Kidney (tissue), 14 donors: Measurements from ENCODE around the gene OSCP1. TPM values are rescaled to one million over a fixed set of nuclear protein-coding genes. Genes with fewer than 3 reads are reported as not detected.

Experiments
- DNase-seq, 5 donors: peaks; one replicate each; pipeline ENCODE4 v3.0.0-alpha.2; 2013 to 2020
- FAIRE-seq: peaks from 2 replicates; lab custom pipeline; 2012; peaks lifted over from hg19 to GRCh38; lab: Jason Lieb, UNC
- H3K27ac ChIP-seq, 2 donors: one replicate each; pipeline ENCODE4 v1.7.0; 2013; ENCODE audit warnings: low read depth in 2 of 2, low read length in 2 of 2, inconsistent platforms in 1 of 2
- H3K27me3 ChIP-seq: one replicate; pipeline ENCODE4 v1.7.1; 2013; ENCODE audit warnings: low read length, inconsistent platforms; ENCODE audit not compliant: control insufficient read depth, insufficient read depth
- H3K36me3 ChIP-seq, 3 donors: one replicate each; pipeline versions ENCODE4 v1.7.0 to v1.7.1; 2013; ENCODE audit warnings: low read length in 3 of 3, control low read depth in 1 of 3, inconsistent platforms in 1 of 3; ENCODE audit not compliant: insufficient read depth in 3 of 3, control insufficient read depth in 2 of 3
- H3K4me1 ChIP-seq, 3 donors: one replicate each; pipeline versions ENCODE4 v1.7.0 to v1.7.1; 2013; ENCODE audit warnings: low read length in 3 of 3, inconsistent platforms in 1 of 3, low read depth in 1 of 3; ENCODE audit not compliant: control insufficient read depth in 2 of 3, insufficient read depth in 2 of 3
- H3K4me3 ChIP-seq, 3 donors: one replicate each; pipeline versions ENCODE4 v1.7.0 to v1.8.1; 2013; ENCODE audit warnings: low read length in 3 of 3, control low read depth in 1 of 3, inconsistent platforms in 1 of 3
- H3K9ac ChIP-seq, 3 donors: one replicate each; pipeline versions ENCODE4 v1.7.0 to v1.7.1; 2013; ENCODE audit warnings: low read length in 3 of 3, control low read depth in 1 of 3, inconsistent platforms in 1 of 3
- H3K9me3 ChIP-seq, 3 donors: one replicate each; pipeline versions ENCODE4 v1.7.0 to v1.7.1; 2013; ENCODE audit warnings: low read length in 3 of 3, control low read depth in 1 of 3, inconsistent platforms in 1 of 3; ENCODE audit not compliant: control insufficient read depth in 2 of 3, insufficient read depth in 1 of 3
- intact Hi-C: fragments of 100-400 bp; cut with DNase I; formaldehyde crosslinking; loops from one replicate; pipeline ENCODE4 v1.11.1; 2022
- polyA plus RNA-seq: library from polyadenylated mRNA; stranded (reverse); fragments of 350-450 nt; fragmentation: Illumina TruSeq; extraction: RNeasy Lipid Tissue Mini Kit (QIAGEN cat#74804); gene quantifications from one replicate; pipeline ENCODE4 v1.2.3, GENCODE V29; 2014; ENCODE audit warnings: low read depth, low replicate concordance; ENCODE audit not compliant: insufficient read depth
- total RNA-seq: library from RNA; stranded (reverse); fragmentation: NEBNext Ultra II Directional; extraction: Animal tissue kit (Norgen Biotek cat#: 25700); gene quantifications from one replicate; pipeline ENCODE4 v1.2.1, GENCODE V29; 2021
- TF ChIP-seq, protein P1 (sequence below): IDR thresholded peaks from 3 replicates; pipeline ENCODE4 v1.5.1; 2012; ENCODE audit warnings: mild to moderate bottlenecking, moderate library complexity, borderline replicate concordance; ENCODE audit not compliant: insufficient read depth; ENCODE audit errors: extremely low read depth
- donor health status: control.
- donor health status: control.
- donor health status: control.
- donor health status: control.
- donor health status: control.
- donor health status: DM: yes; HTN: yes; CAD: no.
- donor health status: Normal renal cell carcinoma (clear cell type).

Gene OSCP1
- total and polyA plus RNA-seq, 2 donors from 2014 or later: 22.0 to 27.8 TPM

DNA sequence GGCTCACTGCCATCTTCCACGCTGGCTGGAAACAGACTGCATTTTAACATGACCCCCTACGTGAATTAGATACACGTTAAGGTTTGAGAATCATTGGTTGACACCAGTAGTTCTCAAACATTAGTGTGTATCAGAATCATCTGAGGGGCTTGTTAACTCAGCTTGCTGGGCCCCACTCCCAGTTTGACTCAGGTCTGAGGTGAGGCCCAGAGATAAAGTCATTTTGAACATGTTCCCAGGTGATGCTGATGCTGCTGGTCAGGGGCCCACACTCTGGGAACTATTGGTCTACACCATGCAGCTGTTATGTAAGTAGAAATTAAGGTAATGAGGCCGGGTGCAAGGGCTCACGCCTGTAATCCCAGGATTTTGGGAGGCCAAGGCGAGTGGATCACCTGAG lies 53.9 kb downstream of the OSCP1 start:
- Histone ChIP-seq H3K9me3 (no peaks in the 10 kb centered on the region), H3K4me3 (no peak overlapping the region), H3K4me1 (peaks cover 0 to 8% (median 0%) of the 10 kb centered on the region in 3 donors), H3K27ac (no peak overlapping the region), H3K36me3 (peaks cover 0 to 17% (median 15%) of the 10 kb centered on the region in 3 donors), H3K27me3 (no peaks in the 10 kb centered on the region), H3K9ac (no peak overlapping the region)
- DNase-seq (no peak), FAIRE-seq (no peak)
- TF ChIP-seq, protein P1, sequence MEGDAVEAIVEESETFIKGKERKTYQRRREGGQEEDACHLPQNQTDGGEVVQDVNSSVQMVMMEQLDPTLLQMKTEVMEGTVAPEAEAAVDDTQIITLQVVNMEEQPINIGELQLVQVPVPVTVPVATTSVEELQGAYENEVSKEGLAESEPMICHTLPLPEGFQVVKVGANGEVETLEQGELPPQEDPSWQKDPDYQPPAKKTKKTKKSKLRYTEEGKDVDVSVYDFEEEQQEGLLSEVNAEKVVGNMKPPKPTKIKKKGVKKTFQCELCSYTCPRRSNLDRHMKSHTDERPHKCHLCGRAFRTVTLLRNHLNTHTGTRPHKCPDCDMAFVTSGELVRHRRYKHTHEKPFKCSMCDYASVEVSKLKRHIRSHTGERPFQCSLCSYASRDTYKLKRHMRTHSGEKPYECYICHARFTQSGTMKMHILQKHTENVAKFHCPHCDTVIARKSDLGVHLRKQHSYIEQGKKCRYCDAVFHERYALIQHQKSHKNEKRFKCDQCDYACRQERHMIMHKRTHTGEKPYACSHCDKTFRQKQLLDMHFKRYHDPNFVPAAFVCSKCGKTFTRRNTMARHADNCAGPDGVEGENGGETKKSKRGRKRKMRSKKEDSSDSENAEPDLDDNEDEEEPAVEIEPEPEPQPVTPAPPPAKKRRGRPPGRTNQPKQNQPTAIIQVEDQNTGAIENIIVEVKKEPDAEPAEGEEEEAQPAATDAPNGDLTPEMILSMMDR: no peak
- intact Hi-C loops: no loop called here

DNA sequence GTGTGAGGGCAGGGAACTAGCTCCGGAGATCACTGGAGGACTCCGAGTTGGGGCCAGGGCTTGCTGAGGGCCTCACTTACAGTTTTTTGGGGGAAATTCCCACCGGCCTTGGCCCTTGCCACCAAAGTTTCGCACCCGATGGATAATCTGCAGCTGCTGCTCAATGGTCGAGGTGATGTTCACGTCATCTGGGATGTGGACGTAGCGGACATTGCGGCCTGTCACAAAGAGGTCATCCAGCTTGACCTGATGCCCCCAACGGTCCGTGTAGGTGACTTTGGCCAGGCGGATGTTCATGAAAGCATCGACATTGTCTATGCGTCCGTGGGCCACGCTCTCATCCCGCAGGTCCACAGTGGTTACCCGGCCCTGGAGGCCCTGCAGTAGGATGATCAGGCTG lies 56.6 kb downstream of the OSCP1 start:
- Histone ChIP-seq H3K9ac (no peak overlapping the region), H3K4me1 (peaks cover 0 to 8% (median 0%) of the 10 kb centered on the region in 3 donors), H3K36me3 (peaks cover 0 to 24% (median 19%) of the 10 kb centered on the region in 3 donors), H3K9me3 (no peaks in the 10 kb centered on the region), H3K27ac (no peak overlapping the region), H3K4me3 (no peak overlapping the region), H3K27me3 (no peaks in the 10 kb centered on the region)
- FAIRE-seq (no peak), DNase-seq (peak in 1 of 5 donors; percentile 12)
- intact Hi-C loops: no loop called here
- TF ChIP-seq, protein P1: no peak

DNA sequence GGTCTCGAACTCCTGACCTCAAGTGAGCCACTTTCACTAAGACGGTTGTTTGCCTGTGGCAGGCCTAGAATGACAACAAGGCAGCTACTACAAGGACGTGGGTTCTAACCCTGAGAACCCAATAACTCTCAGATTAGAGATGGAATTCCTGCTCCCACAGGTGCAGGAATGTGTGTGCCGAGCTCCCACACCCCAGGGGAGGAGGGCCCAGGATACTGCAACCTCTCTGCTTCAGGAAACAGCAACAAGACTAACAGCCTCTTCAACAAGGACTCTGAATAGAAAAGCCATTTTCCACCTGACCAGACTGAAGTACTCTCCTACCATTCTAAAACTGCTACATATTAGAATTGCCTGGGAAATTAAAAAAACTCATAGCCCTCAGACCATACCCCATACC lies 57.4 kb downstream of the OSCP1 start:
- peaks cover 0 to 24% (median 19%) of the 10 kb centered on the region in 3 donors for H3K36me3 ChIP-seq
- H3K9me3 ChIP-seq: no peaks in the 10 kb centered on the region
- no peak overlapping the region for H3K27ac ChIP-seq
- TF ChIP-seq, protein P1: no peak
- peaks cover 0 to 8% (median 0%) of the 10 kb centered on the region in 3 donors for H3K4me1 ChIP-seq
- H3K4me3 ChIP-seq: no peak overlapping the region
- H3K9ac ChIP-seq: no peak overlapping the region
- intact Hi-C loops: no loop called here
- DNase-seq: no peak
- no peaks in the 10 kb centered on the region for H3K27me3 ChIP-seq
- FAIRE-seq: no peak

DNA sequence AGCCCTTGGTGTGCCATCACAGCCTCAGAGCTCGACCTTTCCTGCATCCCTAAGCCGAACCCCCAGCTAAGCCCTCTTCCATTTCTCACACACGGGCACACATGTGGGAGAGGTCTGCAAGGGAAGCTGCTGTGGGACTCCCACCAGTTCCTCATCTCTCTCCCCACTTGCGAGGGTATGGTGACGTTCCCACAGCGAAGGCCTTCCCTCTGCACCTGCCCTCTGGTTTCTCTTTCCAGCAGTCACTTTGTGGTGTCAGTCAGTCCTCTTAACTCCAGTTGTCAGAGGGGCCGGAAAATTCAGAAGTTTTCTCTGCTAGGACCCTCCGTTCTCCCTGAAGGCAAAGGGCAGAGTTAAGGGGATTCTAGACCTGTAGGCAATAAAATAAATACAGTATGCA lies 59.0 kb downstream of the OSCP1 start:
- DNase-seq (no peak), FAIRE-seq (no peak)
- H3K36me3 ChIP-seq: peaks cover 0 to 24% (median 19%) of the 10 kb centered on the region in 3 donors
- H3K27me3 ChIP-seq: no peaks in the 10 kb centered on the region
- H3K27ac ChIP-seq: no peak overlapping the region
- H3K4me3 ChIP-seq: no peak overlapping the region
- intact Hi-C loops: no loop called here
- no peak overlapping the region for H3K9ac ChIP-seq
- H3K4me1 ChIP-seq: peaks cover 0 to 11% (median 4%) of the 10 kb centered on the region in 3 donors
- H3K9me3 ChIP-seq: no peaks in the 10 kb centered on the region
- TF ChIP-seq, protein P1: no peak
